C4-2B (cell line): ENCODE measurements around the gene ARHGAP4.

Experiments used
- H3K27ac ChIP-seq: fragments of 450-650 bp; 2 replicates; pipeline ENCODE4 v1.5.1; 2017
- CTCF ChIP-seq: fragments of 450-650 bp; conservative IDR thresholded peaks from 2 replicates; pipeline ENCODE4 v1.5.1; 2017; ENCODE audit warnings: mild to moderate bottlenecking
- ZFX ChIP-seq: fragments of 450-650 bp; IDR thresholded peaks from 2 replicates; pipeline ENCODE4 v1.6.1; 2017

The ARHGAP4 gene

GRCh38 chrX:153944140-153944799, 18.2 kb upstream of the ARHGAP4 start, which contains the start of gene RENBP:
TSS of gene RENBP (minus strand) at chrX:153944643. CDS start at chrX:153944610, 33 bp downstream.
- no peak within 1 kb of the TSS for H3K27ac ChIP-seq
- TF ChIP-seq ZFX (no peak), CTCF (no peak)

- no peak overlapping the region for H3K27ac ChIP-seq
- TF ChIP-seq CTCF (no peak), ZFX (no peak)
Observed at GRCh38 chrX:153941336-153942252, 15.5 kb upstream of the ARHGAP4 start.

GRCh38 chrX:153939573-153939972, 13.5 kb upstream of the ARHGAP4 start:
- H3K27ac ChIP-seq = no peak overlapping the region
- no peak for TF ChIP-seq CTCF
- TF ChIP-seq ZFX = no peak

GRCh38 chrX:153938226-153938786, 12.2 kb upstream of the ARHGAP4 start:
- H3K27ac ChIP-seq = no peak overlapping the region
- TF ChIP-seq ZFX = no peak
- TF ChIP-seq CTCF = no peak; the same call in 1 of the 2 replicates

- TF ChIP-seq CTCF = no peak
- no peak for TF ChIP-seq ZFX
- no peak overlapping the region for H3K27ac ChIP-seq
Observed at GRCh38 chrX:153937056-153937455, 11.0 kb upstream of the ARHGAP4 start.

- no peak for TF ChIP-seq CTCF
Observed at GRCh38 chrX:153935326-153935851, 9.3 kb upstream of the ARHGAP4 start.

More at GRCh38 chrX:153935326-153935851, 9.3 kb upstream of the ARHGAP4 start:
- peak overlapping the region; percentile 96 for H3K27ac ChIP-seq
